ENCODE measurements around the gene GSS.

GSS gene

GRCh38 chr20:34952671-34953070 lies 2.9 kb downstream of the GSS start:
- no peak for DNase-seq (ENCODE audit: insufficient read length, low spot score)
- no peak for FAIRE-seq
- TF ChIP-seq POLR2A (IDR thresholded peaks at IDR 0.05; ENCODE audit: low read depth, low read length) (no peak), POLR2AphosphoS5 (IDR thresholded peaks at IDR 0.05; ENCODE audit: low read depth, low read length) (no peak), SPI1 (IDR thresholded peaks at IDR 0.05; ENCODE audit: low read depth, low read length) (no peak), TAF1 (IDR thresholded peaks at IDR 0.05; ENCODE audit: low read depth, low read length) (no peak), POU2F2 (IDR thresholded peaks at IDR 0.05; ENCODE audit: low read depth, low read length) (no peak)

DNA sequence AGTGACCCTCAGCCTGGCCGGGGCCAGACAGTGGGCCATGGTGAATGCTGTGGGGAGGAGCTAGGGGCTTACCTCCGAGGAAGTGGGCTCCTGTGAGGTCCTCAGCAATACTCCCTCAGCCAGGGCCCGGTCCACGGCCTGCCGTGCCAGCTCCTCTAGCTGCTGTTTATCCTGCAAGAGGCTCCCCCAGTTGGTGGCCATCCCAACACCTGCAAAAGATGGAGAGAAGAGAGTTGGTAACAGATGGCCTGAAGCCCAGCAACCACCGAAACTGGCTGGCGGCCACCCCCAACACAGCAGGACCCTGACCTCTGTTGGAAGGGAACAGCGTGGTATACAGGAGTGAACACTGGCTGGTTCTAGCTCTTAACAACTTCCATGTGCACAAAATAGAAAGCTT lies 4.0 kb downstream of the GSS start:
- no peak for FAIRE-seq
- TF ChIP-seq TAF1 (IDR thresholded peaks at IDR 0.05; ENCODE audit: low read depth, low read length) (no peak), PAX5 (IDR thresholded peaks at IDR 0.05; ENCODE audit: insufficient read depth, low read length, severe bottlenecking) (no peak), POLR2A (IDR thresholded peaks at IDR 0.05; ENCODE audit: low read depth, low read length) (no peak), POU2F2 (IDR thresholded peaks at IDR 0.05; ENCODE audit: low read depth, low read length) (no peak), POLR2AphosphoS5 (IDR thresholded peaks at IDR 0.05; ENCODE audit: low read depth, low read length) (no peak), SPI1 (IDR thresholded peaks at IDR 0.05; ENCODE audit: low read depth, low read length) (no peak)
- DNase-seq (ENCODE audit: insufficient read length, low spot score), result no peak

DNA sequence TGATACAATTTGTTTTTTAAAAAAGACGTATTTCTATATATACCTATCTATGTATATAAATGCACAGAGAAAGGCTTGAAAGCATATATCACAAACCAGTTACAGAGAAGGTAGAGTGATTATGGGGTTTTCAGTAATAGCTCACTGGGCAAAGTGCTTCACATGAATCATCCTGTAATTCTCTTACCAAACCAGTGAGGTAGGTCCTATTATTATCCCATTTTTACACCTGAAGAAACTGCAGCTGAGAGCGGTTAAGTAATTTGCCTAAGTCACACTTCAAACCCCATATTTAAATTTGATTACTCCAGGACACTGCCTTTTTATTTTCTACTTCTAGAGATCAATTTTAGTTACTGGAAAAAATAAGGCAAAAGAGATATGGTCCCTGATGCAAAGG lies 4.4 kb downstream of the GSS start:
- FAIRE-seq, result no peak
- TF ChIP-seq SPI1 (IDR thresholded peaks at IDR 0.05; ENCODE audit: low read depth, low read length) (no peak), TAF1 (IDR thresholded peaks at IDR 0.05; ENCODE audit: low read depth, low read length) (no peak), PAX5 (IDR thresholded peaks at IDR 0.05; ENCODE audit: insufficient read depth, low read length, severe bottlenecking) (no peak), POLR2A (IDR thresholded peaks at IDR 0.05; ENCODE audit: low read depth, low read length) (no peak), POU2F2 (IDR thresholded peaks at IDR 0.05; ENCODE audit: low read depth, low read length) (no peak), POLR2AphosphoS5 (IDR thresholded peaks at IDR 0.05; ENCODE audit: low read depth, low read length) (no peak)
- DNase-seq (ENCODE audit: insufficient read length, low spot score), result no peak

GRCh38 chr20:34949120-34949519 lies 6.5 kb downstream of the GSS start:
- TF ChIP-seq SPI1 (IDR thresholded peaks at IDR 0.05; ENCODE audit: low read depth, low read length), result no peak
- no peak for TF ChIP-seq POU2F2 (IDR thresholded peaks at IDR 0.05; ENCODE audit: low read depth, low read length)
- no peak for TF ChIP-seq TAF1 (IDR thresholded peaks at IDR 0.05; ENCODE audit: low read depth, low read length)
- TF ChIP-seq PAX5 (IDR thresholded peaks at IDR 0.05; ENCODE audit: insufficient read depth, low read length, severe bottlenecking), result no peak
- TF ChIP-seq POLR2A (IDR thresholded peaks at IDR 0.05; ENCODE audit: low read depth, low read length), result no peak
- TF ChIP-seq POLR2AphosphoS5 (IDR thresholded peaks at IDR 0.05; ENCODE audit: low read depth, low read length), result no peak
- FAIRE-seq, result no peak
- DNase-seq (ENCODE audit: insufficient read length, low spot score), result no peak

GRCh38 chr20:34948030-34948429 lies 7.6 kb downstream of the GSS start:
- no peak for TF ChIP-seq POLR2A (IDR thresholded peaks at IDR 0.05; ENCODE audit: low read depth, low read length)
- no peak for TF ChIP-seq SPI1 (IDR thresholded peaks at IDR 0.05; ENCODE audit: low read depth, low read length)
- TF ChIP-seq PAX5 (IDR thresholded peaks at IDR 0.05; ENCODE audit: insufficient read depth, low read length, severe bottlenecking), result no peak
- no peak for TF ChIP-seq POU2F2 (IDR thresholded peaks at IDR 0.05; ENCODE audit: low read depth, low read length)
- TF ChIP-seq TAF1 (IDR thresholded peaks at IDR 0.05; ENCODE audit: low read depth, low read length), result no peak
- TF ChIP-seq POLR2AphosphoS5 (IDR thresholded peaks at IDR 0.05; ENCODE audit: low read depth, low read length), result no peak
- DNase-seq (ENCODE audit: insufficient read length, low spot score) (no peak), FAIRE-seq (no peak)

GRCh38 chr20:34947336-34947735 lies 8.3 kb downstream of the GSS start:
- FAIRE-seq (no peak), DNase-seq (ENCODE audit: insufficient read length, low spot score) (no peak)
- no peak for TF ChIP-seq POLR2A (IDR thresholded peaks at IDR 0.05; ENCODE audit: low read depth, low read length)
- no peak for TF ChIP-seq POU2F2 (IDR thresholded peaks at IDR 0.05; ENCODE audit: low read depth, low read length)
- no peak for TF ChIP-seq POLR2AphosphoS5 (IDR thresholded peaks at IDR 0.05; ENCODE audit: low read depth, low read length)
- TF ChIP-seq SPI1 (IDR thresholded peaks at IDR 0.05; ENCODE audit: low read depth, low read length), result no peak
- TF ChIP-seq PAX5 (IDR thresholded peaks at IDR 0.05; ENCODE audit: insufficient read depth, low read length, severe bottlenecking), result no peak
- TF ChIP-seq TAF1 (IDR thresholded peaks at IDR 0.05; ENCODE audit: low read depth, low read length), result no peak

- DNase-seq (ENCODE audit: insufficient read length, low spot score), result no peak
- no peak for TF ChIP-seq POLR2A (IDR thresholded peaks at IDR 0.05; ENCODE audit: low read depth, low read length)
- TF ChIP-seq POU2F2 (IDR thresholded peaks at IDR 0.05; ENCODE audit: low read depth, low read length), result no peak
- TF ChIP-seq SPI1 (IDR thresholded peaks at IDR 0.05; ENCODE audit: low read depth, low read length), result no peak
- TF ChIP-seq PAX5 (IDR thresholded peaks at IDR 0.05; ENCODE audit: insufficient read depth, low read length, severe bottlenecking), result no peak
- no peak for TF ChIP-seq POLR2AphosphoS5 (IDR thresholded peaks at IDR 0.05; ENCODE audit: low read depth, low read length)
These were observed 8.9 kb downstream of the GSS start for GRCh38 chr20:34946661-34947060.

GRCh38 chr20:34945315-34946077 lies 10.1 kb downstream of the GSS start:
- TF ChIP-seq POLR2AphosphoS5 (IDR thresholded peaks at IDR 0.05; ENCODE audit: low read depth, low read length) (no peak), POLR2A (IDR thresholded peaks at IDR 0.05; ENCODE audit: low read depth, low read length) (no peak), POU2F2 (IDR thresholded peaks at IDR 0.05; ENCODE audit: low read depth, low read length) (no peak), SPI1 (IDR thresholded peaks at IDR 0.05; ENCODE audit: low read depth, low read length) (no peak), PAX5 (IDR thresholded peaks at IDR 0.05; ENCODE audit: insufficient read depth, low read length, severe bottlenecking) (no peak), TAF1 (IDR thresholded peaks at IDR 0.05; ENCODE audit: low read depth, low read length) (no peak)
- DNase-seq (ENCODE audit: insufficient read length, low spot score) (no peak), FAIRE-seq (no peak)

More at GRCh38 chr20:34946661-34947060, 8.9 kb downstream of the GSS start:
- no peak for FAIRE-seq

DNA sequence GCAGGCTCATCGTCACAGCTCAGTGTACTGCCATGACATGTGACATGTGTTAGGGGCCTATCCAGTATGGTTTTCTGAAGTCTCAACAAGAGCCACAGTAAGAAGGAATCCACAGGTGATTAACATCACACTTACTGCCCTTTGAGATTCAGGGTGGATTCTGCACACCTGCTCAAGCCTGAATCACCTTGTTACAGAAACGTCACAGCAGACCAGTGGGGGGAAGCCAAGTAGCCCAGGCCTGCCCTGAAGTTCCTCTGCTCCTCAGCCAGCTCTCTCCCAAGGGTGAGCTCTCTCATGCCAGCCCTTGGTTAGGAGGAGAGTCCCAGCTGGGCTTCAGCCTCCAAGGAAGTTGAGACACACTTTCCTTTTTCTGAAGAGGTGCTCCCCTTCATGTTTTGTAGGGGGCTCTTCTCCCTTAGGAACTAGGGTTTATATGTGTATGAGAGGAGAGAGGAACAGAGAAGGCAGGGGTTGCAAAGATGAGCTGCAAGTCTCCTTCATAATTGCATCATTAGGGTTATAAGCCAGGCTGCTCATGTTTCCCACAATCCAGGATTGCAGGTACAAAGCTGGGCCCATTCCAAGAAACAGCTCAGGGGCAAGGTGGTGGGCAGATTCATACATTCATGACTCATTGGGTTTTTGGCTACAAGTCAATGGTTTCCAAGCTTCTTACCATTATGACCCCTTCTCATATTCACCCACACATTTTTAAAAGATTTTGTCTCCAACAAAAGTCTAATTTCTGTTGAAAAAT lies 11.6 kb downstream of the GSS start:
- no peak for FAIRE-seq
- TF ChIP-seq TAF1 (IDR thresholded peaks at IDR 0.05; ENCODE audit: low read depth, low read length) (no peak), PAX5 (IDR thresholded peaks at IDR 0.05; ENCODE audit: insufficient read depth, low read length, severe bottlenecking) (no peak), SPI1 (IDR thresholded peaks at IDR 0.05; ENCODE audit: low read depth, low read length) (no peak), POLR2A (IDR thresholded peaks at IDR 0.05; ENCODE audit: low read depth, low read length) (no peak), POU2F2 (IDR thresholded peaks at IDR 0.05; ENCODE audit: low read depth, low read length) (no peak), POLR2AphosphoS5 (IDR thresholded peaks at IDR 0.05; ENCODE audit: low read depth, low read length) (no peak)
- DNase-seq (ENCODE audit: insufficient read length, low spot score), result no peak
